HepG2 (cell line): Measurements from ENCODE around the gene ZBTB21. TPM values are rescaled to one million over a fixed set of nuclear protein-coding genes. Genes with fewer than 3 reads are reported as not detected.

Experiments
- ETV6 ChIP-seq: sonication (generic); formaldehyde crosslinking; conservative IDR thresholded peaks from 2 replicates; pipeline ENCODE4 v1.4.0; 2020; ENCODE audit warnings: missing genetic modification reagents
- FOXO1 ChIP-seq: sonication (generic); formaldehyde crosslinking; IDR thresholded peaks from 2 replicates; pipeline ENCODE4 v1.4.0; 2020; ENCODE audit warnings: missing genetic modification reagents
- HDAC6 ChIP-seq: fragments of 200-600 bp; sonication (generic); IDR thresholded peaks from 2 replicates; pipeline ENCODE4 v1.7.0; 2017; ENCODE audit warnings: mild to moderate bottlenecking, antibody characterized with exemption, low read length, low read depth
- KDM5A ChIP-seq: fragments of 200-600 bp; sonication (generic); IDR thresholded peaks from 2 replicates; pipeline ENCODE4 v1.7.0; 2018; ENCODE audit warnings: antibody characterized with exemption, mild to moderate bottlenecking, low read length, borderline replicate concordance
- MTF1 ChIP-seq: sonication (generic); formaldehyde crosslinking; IDR thresholded peaks from 2 replicates; pipeline ENCODE4 v1.5.0; 2020; ENCODE audit warnings: missing genetic modification reagents
- PLRG1 ChIP-seq: fragments of 450-650 bp; conservative IDR thresholded peaks from 2 replicates; pipeline ENCODE4 v1.6.1; 2016
- POLR2A ChIP-seq, 2 experiments: IDR thresholded peaks; 2 replicates each; pipeline ENCODE4 v1.6.1; 2011; ENCODE audit warnings: low read depth in 2 of 2, low read length in 2 of 2, mild to moderate bottlenecking in 1 of 2, moderate library complexity in 1 of 2; ENCODE audit not compliant: insufficient read depth in 1 of 2
- RFX5 ChIP-seq: IDR thresholded peaks from 2 replicates; pipeline ENCODE4 v1.6.1; 2011; ENCODE audit warnings: low read depth, low read length, improper control_type of control experiment
- RFXANK ChIP-seq: IDR thresholded peaks from 2 replicates; pipeline ENCODE4 v1.6.1; 2016
- ZNF256 ChIP-seq: sonication (generic); formaldehyde crosslinking; conservative IDR thresholded peaks from 2 replicates; pipeline ENCODE4 v1.4.0; 2020; ENCODE audit warnings: missing genetic modification reagents
- ZNF501 ChIP-seq: sonication (generic); formaldehyde crosslinking; IDR thresholded peaks from 2 replicates; pipeline ENCODE4 v1.5.1; 2020; ENCODE audit warnings: mild to moderate bottlenecking, moderate library complexity, missing genetic modification reagents
- ZNF543 ChIP-seq: sonication (generic); formaldehyde crosslinking; IDR thresholded peaks from 2 replicates; pipeline ENCODE4 v1.4.0; 2020; ENCODE audit warnings: mild to moderate bottlenecking, missing genetic modification reagents
- ZNF782 ChIP-seq: sonication (generic); formaldehyde crosslinking; IDR thresholded peaks from 2 replicates; pipeline ENCODE4 v1.4.0; 2020; ENCODE audit warnings: missing genetic modification reagents, mild to moderate bottlenecking, borderline replicate concordance
- ZSCAN21 ChIP-seq: sonication (generic); formaldehyde crosslinking; IDR thresholded peaks from 2 replicates; pipeline ENCODE4 v1.8.0; 2022; ENCODE audit warnings: mild to moderate bottlenecking, missing genetic modification reagents, moderate library complexity, borderline replicate concordance
- polyA plus RNA-seq, 8 experiments: library from polyadenylated mRNA; depleted of rRNA in 3 of 8; stranded (reverse) in 7 of 8; unstranded in 1 of 8; fragments of >200 nt; fragmentation: Illumina TruSeq in 4 of 8; extraction: Trizol in 4 of 8; gene quantifications; 2 replicates each; pipeline versions ENCODE4 v1.2.1 to v1.2.3, GENCODE V29; 2011 to 2016; ENCODE audit warnings: low read depth in 4 of 8, missing spikeins in 1 of 8, mixed read lengths in 1 of 8; ENCODE audit not compliant: insufficient read depth in 1 of 8
- total RNA-seq, 5 experiments: library from RNA; depleted of rRNA; stranded (reverse); fragments of >200 nt; fragmentation: Illumina TruSeq; extraction: Trizol; gene quantifications; 2 replicates each; pipeline ENCODE4 v1.2.3, GENCODE V29; 2016; ENCODE audit warnings: low read depth in 1 of 5
- TF ChIP-seq, protein P1 (sequence below): IDR thresholded peaks from 2 replicates; pipeline ENCODE4 v1.6.1; 2012; ENCODE audit warnings: inconsistent platforms
- TF ChIP-seq, protein P2 (sequence below): sonication (generic); formaldehyde crosslinking; IDR thresholded peaks from 2 replicates; pipeline ENCODE4 v1.8.1; 2022; ENCODE audit warnings: low read depth, mild to moderate bottlenecking, missing genetic modification reagents
- TF ChIP-seq, protein P3 (sequence below): sonication (generic); formaldehyde crosslinking; IDR thresholded peaks from 2 replicates; pipeline ENCODE4 v1.4.0; 2020; ENCODE audit warnings: mild to moderate bottlenecking, missing genetic modification reagents
- TF ChIP-seq, protein P4 (sequence below): sonication (generic); formaldehyde crosslinking; IDR thresholded peaks from 2 replicates; pipeline ENCODE4 v1.5.0; 2020; ENCODE audit warnings: missing genetic modification reagents, mild to moderate bottlenecking, borderline replicate concordance

ZBTB21 gene
- total and polyA plus RNA-seq, 2 of the 13 experiments (the other 11 are each of a cell fraction or from before 2014, with no cell fraction given): 4.5 to 6.1 TPM

DNA sequence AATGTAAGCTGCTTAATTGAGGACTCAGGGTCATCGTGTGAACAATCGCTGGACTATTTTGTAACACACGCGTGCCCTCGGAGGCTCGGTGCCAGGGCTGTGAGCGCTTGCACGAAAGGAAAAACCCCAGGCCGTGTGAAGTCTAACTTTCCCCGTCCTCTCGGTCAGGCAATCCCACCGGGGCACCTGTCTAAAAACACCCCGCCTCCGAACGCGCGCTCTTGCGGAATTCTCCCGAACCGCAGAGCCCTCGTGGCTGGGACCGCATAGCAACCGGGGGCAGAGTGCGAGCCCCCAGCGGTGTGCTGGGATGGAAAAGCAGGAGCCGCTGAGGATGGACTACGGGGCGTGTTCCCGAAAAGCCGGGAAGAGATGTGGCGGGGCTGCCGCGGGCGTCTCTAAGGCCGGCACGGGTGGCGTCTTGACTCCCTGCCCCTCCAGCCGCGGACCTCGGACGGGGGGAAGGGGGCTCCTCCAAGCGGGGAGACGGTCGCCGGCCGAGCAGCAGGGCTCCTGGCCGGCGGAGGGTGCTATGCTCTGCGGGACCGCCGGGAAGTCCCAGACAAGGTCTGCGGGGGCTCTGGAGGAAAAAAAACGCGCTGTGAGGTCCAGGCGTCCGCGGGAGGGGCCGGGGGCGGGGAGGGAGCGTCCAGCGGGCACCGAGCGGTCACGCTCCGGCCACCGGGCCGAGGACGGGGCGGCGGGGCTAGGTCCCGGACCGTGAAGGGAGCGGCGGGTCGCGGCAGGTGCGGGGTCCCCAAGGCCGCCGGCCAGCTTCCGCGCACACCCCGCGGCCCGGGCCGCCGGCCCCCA is 936 bp downstream of the ZBTB21 start (continued):
- TF ChIP-seq ZNF543 (CRISPR knock-in tag): no peak
- TF ChIP-seq FOXO1: no peak
- 0 out of 2 replicates have a peak, but pooled peaks have one; percentile 14 for TF ChIP-seq MTF1 (CRISPR knock-in tag)
- no peak for TF ChIP-seq RFXANK (CRISPR knock-in tag)
- no peak for TF ChIP-seq HDAC6
- TF ChIP-seq PLRG1: no peak
- no peak for TF ChIP-seq ZNF782 (CRISPR knock-in tag)
- TF ChIP-seq ZNF501 (CRISPR knock-in tag): peak; percentile 72
- TF ChIP-seq ZSCAN21 (CRISPR knock-in tag): 0 out of 2 replicates have a peak, but pooled peaks have one; percentile 39
- TF ChIP-seq POLR2A (IDR thresholded peaks at IDR 0.05; ENCODE audit: insufficient read depth in 1 of 2, low read depth in 2 of 2, low read length in 2 of 2): no peak
- TF ChIP-seq KDM5A: no peak
- no peak for TF ChIP-seq ETV6 (CRISPR knock-in tag)
- 0 out of 2 replicates have a peak, but pooled peaks have one; percentile 21 for TF ChIP-seq ZNF256
- TF ChIP-seq, protein P1, sequence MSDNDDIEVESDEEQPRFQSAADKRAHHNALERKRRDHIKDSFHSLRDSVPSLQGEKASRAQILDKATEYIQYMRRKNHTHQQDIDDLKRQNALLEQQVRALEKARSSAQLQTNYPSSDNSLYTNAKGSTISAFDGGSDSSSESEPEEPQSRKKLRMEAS: peak; percentile 73
- peak; percentile 89 for TF ChIP-seq RFX5
- TF ChIP-seq, protein P2, sequence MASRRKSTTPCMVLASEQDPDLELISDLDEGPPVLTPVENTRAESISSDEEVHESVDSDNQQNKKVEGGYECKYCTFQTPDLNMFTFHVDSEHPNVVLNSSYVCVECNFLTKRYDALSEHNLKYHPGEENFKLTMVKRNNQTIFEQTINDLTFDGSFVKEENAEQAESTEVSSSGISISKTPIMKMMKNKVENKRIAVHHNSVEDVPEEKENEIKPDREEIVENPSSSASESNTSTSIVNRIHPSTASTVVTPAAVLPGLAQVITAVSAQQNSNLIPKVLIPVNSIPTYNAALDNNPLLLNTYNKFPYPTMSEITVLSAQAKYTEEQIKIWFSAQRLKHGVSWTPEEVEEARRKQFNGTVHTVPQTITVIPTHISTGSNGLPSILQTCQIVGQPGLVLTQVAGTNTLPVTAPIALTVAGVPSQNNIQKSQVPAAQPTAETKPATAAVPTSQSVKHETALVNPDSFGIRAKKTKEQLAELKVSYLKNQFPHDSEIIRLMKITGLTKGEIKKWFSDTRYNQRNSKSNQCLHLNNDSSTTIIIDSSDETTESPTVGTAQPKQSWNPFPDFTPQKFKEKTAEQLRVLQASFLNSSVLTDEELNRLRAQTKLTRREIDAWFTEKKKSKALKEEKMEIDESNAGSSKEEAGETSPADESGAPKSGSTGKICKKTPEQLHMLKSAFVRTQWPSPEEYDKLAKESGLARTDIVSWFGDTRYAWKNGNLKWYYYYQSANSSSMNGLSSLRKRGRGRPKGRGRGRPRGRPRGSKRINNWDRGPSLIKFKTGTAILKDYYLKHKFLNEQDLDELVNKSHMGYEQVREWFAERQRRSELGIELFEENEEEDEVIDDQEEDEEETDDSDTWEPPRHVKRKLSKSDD (CRISPR knock-in tag): no peak
- TF ChIP-seq, protein P3, sequence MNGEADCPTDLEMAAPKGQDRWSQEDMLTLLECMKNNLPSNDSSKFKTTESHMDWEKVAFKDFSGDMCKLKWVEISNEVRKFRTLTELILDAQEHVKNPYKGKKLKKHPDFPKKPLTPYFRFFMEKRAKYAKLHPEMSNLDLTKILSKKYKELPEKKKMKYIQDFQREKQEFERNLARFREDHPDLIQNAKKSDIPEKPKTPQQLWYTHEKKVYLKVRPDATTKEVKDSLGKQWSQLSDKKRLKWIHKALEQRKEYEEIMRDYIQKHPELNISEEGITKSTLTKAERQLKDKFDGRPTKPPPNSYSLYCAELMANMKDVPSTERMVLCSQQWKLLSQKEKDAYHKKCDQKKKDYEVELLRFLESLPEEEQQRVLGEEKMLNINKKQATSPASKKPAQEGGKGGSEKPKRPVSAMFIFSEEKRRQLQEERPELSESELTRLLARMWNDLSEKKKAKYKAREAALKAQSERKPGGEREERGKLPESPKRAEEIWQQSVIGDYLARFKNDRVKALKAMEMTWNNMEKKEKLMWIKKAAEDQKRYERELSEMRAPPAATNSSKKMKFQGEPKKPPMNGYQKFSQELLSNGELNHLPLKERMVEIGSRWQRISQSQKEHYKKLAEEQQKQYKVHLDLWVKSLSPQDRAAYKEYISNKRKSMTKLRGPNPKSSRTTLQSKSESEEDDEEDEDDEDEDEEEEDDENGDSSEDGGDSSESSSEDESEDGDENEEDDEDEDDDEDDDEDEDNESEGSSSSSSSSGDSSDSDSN (CRISPR knock-in tag): peak; percentile 87
- TF ChIP-seq, protein P4, sequence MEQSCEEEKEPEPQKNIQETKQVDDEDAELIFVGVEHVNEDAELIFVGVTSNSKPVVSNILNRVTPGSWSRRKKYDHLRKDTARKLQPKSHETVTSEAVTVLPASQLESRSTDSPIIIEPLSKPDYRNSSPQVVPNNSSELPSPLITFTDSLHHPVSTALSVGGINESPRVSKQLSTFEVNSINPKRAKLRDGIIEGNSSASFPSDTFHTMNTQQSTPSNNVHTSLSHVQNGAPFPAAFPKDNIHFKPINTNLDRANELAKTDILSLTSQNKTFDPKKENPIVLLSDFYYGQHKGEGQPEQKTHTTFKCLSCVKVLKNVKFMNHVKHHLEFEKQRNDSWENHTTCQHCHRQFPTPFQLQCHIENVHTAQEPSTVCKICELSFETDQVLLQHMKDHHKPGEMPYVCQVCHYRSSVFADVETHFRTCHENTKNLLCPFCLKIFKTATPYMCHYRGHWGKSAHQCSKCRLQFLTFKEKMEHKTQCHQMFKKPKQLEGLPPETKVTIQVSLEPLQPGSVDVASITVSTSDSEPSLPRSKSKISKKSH (CRISPR knock-in tag): peak; percentile 64; the same call in 1 of the 2 replicates
